Stimulated activated CD8-positive, alpha-beta memory T cell treated with anti-CD3 and anti-CD28 coated beads, Interleukin-4, amount 100 ng/mL, for 1 hour (primary cell): ENCODE measurements around the gene CKMT1A.
A peak's percentile ranks its signal among the peaks of the same experiment; 100 is the strongest.
"Not testable (repeated sequence)": the region's sequence is repeated elsewhere in the genome, so short reads cannot be mapped to it uniquely, and the experiment has no call there.

Experiments used
- DNase-seq, 2 donors: peaks; one replicate each; pipeline ENCODE4 v3.0.0-alpha.2; 2020; ENCODE audit warnings: low read depth in 2 of 2, low spot score in 1 of 2

CKMT1A gene

GRCh38 chr15:43693148-43694022, at the start of gene CKMT1A:
Gene CKMT1A, plus strand, starts transcription at chr15:43693859. Its CDS starts 192 bp downstream, at chr15:43694051.
- not testable (repeated sequence) for DNase-seq

GRCh38 chr15:43648649-43649429, 44.8 kb upstream of the CKMT1A start, which contains the start of gene CATSPER2:
Gene CATSPER2, minus strand, starts transcription at chr15:43648844. Its CDS starts 783 bp downstream, at chr15:43648061.
- no peak for DNase-seq

DNA sequence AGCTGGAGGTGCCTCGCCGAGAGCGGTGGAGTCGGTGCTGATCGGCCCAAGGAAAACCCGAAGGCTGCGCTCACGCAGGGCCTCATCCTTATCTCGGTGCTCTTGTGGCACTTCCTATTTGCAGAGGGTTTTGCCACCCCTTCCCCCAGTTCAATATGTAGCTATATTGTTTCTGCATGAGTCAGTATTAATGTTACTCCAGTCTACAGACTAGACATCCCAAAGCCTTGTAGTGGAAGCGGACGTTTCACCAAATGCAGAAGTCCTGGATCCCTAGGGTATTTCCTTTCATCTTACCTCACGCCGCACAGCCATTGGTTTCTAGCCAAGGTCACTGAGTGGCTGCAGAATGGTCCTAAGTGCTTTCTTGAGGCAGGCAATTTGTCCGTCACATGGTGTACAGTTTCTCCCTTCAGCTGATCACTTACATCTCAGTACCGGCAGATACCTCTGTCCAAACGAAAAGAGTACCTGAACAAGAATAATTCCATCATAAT, 44.2 kb upstream of the CKMT1A start:
- not testable (repeated sequence) for DNase-seq

DNA sequence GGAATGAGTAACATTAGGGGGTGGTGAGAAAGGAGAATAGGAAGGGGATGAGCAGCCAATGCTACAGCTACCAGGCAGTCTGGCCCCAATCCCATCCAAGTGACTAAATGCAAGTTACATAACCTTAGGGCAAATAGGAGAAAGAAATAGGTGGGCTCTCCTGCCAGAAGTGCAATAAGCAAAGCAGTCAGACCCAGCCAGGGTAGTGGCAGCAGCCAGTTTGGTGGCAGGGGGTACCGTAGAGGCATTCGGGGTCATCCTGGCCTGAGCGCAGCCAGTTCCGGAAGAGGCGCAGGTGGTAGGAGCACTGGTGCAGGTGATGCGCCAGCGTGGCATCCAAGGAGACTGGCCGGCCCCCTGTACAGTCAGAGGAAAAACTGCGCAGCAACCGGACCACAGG, 33.9 kb upstream of the CKMT1A start:
- DNase-seq, result not testable (repeated sequence)

- not testable (repeated sequence) for DNase-seq
These were observed 31.4 kb upstream of the CKMT1A start for GRCh38 chr15:43662293-43662692.

DNA sequence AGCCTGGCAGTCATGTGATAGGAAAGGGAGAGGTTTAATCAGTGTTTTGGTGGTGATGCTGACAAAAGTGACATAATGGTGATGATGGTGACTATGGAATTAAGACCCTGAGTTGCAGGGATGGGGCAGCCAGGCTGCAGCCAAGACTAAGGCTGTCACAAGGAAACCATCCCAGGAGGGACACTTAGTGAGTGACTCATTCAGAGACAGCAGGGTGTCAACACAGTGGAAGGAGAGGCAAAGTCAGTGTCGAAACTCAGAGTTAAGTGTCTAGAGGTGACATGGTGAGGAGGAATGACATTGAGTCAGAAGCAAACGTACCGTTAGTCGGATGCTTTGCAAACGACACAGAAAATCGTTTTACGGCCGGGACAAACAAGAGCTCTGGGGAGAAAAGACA, 30.3 kb upstream of the CKMT1A start:
- DNase-seq, result not testable (repeated sequence)

- not testable (repeated sequence) for DNase-seq
These were observed 27.5 kb upstream of the CKMT1A start for GRCh38 chr15:43666177-43666576.

DNA sequence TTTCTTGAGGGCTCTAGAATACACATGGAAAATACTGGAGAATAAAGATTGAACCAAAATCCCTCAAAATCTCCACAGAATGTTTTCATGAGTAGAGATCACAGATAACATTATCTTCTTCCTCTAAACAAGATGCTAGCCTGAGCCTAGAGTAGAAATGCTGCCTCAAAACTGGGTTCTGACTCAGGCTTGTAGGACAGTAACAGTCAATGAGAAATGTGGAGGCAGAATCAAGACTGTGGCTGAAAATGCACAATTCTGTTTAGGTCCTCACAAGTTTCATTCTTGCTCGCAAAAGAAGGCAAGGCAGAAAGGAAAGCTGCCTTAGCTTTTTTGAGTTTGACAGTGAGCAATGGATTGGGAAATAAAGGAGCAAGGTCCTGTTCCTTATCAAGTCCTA, 19.5 kb upstream of the CKMT1A start:
- not testable (repeated sequence) for DNase-seq

DNA sequence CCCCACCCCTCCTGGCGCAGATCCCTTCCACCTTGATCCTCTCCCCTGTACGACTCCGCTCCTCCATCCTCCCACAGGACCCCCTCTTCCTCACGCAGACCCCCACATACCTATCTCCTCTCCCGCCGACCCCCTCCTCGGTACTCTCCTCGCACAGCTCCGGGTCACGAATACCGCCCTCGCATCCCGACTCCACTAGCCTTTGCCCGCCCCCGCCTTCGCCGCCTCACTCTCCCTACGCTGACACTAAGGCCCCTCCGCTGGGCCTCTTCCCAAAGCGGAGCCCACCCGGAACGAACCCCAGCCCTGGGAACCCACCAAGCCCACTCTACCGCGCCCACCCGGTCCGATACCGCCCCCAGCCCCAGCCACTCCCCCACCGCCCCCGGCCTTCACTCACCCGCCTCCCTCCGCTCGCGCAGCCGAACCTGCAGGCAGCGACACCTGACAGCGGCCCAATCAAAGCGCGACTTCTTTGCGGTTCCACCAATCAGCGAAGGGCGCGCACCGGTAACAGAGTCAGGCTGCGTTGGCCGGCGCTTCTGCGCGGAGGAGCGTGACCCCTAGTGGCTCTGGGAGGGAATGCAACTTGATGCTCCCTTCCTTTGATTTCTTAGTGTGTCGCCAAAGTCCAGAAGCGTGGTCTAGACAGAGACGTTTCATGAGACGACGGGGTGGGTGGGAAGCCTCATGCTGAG, 3.9 kb upstream of the CKMT1A start:
- not testable (repeated sequence) for DNase-seq

DNA sequence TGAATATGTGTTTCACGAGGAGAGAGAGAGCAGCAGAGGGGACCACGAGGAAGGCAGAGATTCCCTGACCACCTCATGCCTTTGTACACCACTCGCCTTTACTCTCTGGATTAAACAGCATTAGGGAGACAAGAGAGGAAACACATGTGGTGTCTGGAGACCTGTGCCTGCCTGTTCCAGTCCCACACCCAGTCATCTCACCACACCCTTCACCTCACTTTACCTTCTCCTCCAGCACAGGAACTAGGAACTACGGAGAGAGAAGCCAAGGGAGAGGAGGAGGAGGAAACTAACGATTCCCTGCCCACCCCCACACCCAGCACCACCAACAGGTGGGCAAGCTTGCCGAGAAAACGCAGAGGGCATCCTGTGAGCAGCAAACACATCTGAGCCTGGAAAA, 980 bp upstream of the CKMT1A start:
- not testable (repeated sequence) for DNase-seq

GRCh38 chr15:43702174-43702573, 8.5 kb downstream of the CKMT1A start:
- no peak for DNase-seq

DNA sequence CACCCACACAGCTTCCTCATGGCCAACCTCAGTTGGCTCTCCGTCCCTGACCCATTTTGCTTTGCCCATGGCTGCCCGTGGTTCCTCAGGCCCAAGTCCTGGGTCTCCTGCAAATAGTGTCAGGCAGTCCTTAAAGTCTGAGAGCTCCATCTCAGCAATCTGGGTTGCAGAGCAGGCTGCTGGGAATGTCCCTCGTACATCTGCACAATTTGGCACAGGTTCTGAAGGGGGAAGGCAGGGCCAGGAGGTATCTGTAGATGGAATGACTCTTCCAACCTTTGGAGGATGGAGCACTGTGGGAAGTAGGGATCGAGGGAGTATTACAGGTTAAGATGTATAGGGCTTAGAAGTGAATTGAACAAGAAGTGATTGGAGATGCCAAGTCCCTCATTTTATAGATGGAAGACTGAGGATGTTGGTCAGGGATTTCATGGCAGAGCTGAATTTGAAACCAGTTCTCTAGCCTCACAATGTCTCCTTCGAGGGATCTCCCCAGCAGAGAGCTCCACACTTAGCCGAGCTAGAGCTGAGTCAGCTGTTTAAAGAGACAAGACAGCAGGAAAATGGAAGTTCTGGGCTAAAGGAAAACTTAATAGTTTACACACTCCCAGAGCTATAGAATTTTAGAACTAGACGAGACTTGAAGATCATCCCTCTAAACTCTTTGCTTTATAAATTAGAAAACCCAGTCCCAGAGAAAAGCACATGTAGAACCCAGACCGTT, 9.2 kb downstream of the CKMT1A start:
- DNase-seq, result no peak

GRCh38 chr15:43710431-43711131, 16.9 kb downstream of the CKMT1A start:
- DNase-seq, result not testable (repeated sequence)

GRCh38 chr15:43723151-43723550, 29.5 kb downstream of the CKMT1A start:
- DNase-seq, result no peak

DNA sequence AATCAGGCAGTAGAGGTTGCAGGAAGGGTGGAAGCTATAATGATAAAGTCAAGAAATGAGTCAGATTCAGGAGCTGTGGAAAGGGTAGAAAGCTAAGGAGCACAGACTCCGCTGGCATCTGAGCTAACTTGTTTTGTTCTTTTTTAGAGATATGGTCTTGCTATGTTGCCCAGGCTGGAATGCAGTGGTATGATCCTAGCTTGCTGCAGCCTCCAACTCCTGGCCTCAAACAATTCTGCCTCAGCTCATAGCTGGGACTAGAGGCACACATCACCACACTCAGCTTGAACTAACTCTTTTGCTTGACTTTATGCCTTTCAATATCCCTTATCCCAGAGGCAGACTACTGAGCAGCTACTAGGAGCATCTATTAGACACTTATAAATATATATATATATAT, 32.6 kb downstream of the CKMT1A start:
- not testable (repeated sequence) for DNase-seq

DNA sequence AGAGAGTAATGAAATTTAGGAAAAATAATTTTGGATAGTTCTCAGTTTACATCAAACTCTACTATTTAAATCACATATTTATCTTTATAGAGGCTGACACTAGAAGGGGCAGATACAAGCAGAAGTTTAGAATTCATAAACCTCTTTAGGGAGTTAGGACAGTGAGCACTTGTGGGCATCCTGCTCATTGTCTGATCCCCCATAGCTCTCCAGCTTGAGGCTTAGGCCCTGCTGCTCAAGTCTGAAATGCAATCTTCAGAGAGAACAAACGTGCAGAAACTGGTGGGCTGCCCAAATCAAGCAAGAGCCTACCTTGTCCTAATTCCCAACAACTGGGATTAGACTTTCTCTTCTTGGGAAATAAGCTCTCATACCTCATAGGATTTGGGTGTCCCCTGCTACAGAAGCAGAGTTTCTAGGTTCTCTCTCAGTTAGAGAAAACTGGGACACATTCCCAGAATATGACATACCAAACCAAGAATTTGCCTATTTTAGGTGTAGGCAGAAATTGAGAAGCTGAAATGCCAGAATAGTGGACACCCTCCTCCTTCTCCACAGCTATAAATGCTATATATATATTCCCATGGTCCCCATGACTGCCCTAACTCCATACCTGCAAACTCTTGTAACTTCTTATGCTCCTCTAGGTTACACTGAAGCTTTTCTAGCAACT, 34.5 kb downstream of the CKMT1A start:
- DNase-seq, result not testable (repeated sequence)

GRCh38 chr15:43735416-43735815, 41.8 kb downstream of the CKMT1A start:
- DNase-seq, result no peak

- peak; percentile 62 to 75 for DNase-seq
These were observed 52.7 kb downstream of the CKMT1A start, which contains the start of gene PDIA3 for GRCh38 chr15:43746245-43746902. Gene PDIA3, plus strand, starts transcription at chr15:43746438. Its CDS starts 102 bp downstream, at chr15:43746540.

DNA sequence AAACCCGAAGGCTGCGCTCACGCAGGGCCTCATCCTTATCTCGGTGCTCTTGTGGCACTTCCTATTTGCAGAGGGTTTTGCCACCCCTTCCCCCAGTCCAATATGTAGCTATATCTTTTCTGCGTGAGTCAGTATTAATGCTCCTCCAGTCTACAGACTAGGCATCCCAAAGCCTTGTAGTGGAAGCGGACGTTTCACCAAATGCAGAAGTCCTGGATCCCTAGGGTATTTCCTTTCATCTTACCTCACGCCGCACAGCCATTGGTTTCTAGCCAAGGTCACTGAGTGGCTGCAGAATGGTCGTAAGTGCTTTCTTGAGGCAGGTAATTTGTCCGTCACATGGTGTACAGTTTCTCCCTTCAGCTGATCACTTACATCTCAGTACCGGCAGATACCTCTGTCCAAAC, 53.2 kb downstream of the CKMT1A start:
- DNase-seq, result not testable (repeated sequence)
